ENCODE data around the gene TGFBR3. TPM values are rescaled to one million over a fixed set of nuclear protein-coding genes. Genes with fewer than 3 reads are reported as not detected.

TGFBR3 gene
- total and polyA plus RNA-seq, 2 experiments from 2014 or later: 46.8 to 68.3 TPM

GRCh38 chr1:91643431-91643830 lies 242.5 kb downstream of the TGFBR3 start:
- Histone ChIP-seq H3K4me1 (ENCODE audit: insufficient read depth) (no peaks in the 10 kb centered on the region), H3K9me3 (ENCODE audit: low read depth) (no peaks in the 10 kb centered on the region), H3K79me2 (no peaks in the 10 kb centered on the region), H3K4me3 (no peak overlapping the region), H3K36me3 (replicated peaks; ENCODE audit: insufficient read depth, low read depth) (no peaks in the 10 kb centered on the region), H3K27ac (no peak overlapping the region), H4K20me1 (ENCODE audit: insufficient read depth, poor library complexity, severe bottlenecking) (no peaks in the 10 kb centered on the region), H3K27me3 (no peaks in the 10 kb centered on the region), H3K4me2 (no peak overlapping the region), H3K9me2 (replicated peaks; ENCODE audit: insufficient read depth) (no peaks in the 10 kb centered on the region), H2AFZ (no peak overlapping the region)
- WGBS (ENCODE audit: low lambda C conversion rate, missing lambda C conversion rate): 92% methylated on average over 4 of the region's 4 CpGs
- DNase-seq (ENCODE audit: low spot score): no peak
- TF ChIP-seq EZH2phosphoT487 (IDR thresholded peaks at IDR 0.05; ENCODE audit: low read depth, severe bottlenecking, unreplicated experiment) (no peak), EZH2 (IDR thresholded peaks at IDR 0.05; ENCODE audit: borderline replicate concordance) (no peak)
- TF ChIP-seq, protein P1, sequence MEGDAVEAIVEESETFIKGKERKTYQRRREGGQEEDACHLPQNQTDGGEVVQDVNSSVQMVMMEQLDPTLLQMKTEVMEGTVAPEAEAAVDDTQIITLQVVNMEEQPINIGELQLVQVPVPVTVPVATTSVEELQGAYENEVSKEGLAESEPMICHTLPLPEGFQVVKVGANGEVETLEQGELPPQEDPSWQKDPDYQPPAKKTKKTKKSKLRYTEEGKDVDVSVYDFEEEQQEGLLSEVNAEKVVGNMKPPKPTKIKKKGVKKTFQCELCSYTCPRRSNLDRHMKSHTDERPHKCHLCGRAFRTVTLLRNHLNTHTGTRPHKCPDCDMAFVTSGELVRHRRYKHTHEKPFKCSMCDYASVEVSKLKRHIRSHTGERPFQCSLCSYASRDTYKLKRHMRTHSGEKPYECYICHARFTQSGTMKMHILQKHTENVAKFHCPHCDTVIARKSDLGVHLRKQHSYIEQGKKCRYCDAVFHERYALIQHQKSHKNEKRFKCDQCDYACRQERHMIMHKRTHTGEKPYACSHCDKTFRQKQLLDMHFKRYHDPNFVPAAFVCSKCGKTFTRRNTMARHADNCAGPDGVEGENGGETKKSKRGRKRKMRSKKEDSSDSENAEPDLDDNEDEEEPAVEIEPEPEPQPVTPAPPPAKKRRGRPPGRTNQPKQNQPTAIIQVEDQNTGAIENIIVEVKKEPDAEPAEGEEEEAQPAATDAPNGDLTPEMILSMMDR (IDR thresholded peaks at IDR 0.05; ENCODE audit: poor library complexity): no peak

DNA sequence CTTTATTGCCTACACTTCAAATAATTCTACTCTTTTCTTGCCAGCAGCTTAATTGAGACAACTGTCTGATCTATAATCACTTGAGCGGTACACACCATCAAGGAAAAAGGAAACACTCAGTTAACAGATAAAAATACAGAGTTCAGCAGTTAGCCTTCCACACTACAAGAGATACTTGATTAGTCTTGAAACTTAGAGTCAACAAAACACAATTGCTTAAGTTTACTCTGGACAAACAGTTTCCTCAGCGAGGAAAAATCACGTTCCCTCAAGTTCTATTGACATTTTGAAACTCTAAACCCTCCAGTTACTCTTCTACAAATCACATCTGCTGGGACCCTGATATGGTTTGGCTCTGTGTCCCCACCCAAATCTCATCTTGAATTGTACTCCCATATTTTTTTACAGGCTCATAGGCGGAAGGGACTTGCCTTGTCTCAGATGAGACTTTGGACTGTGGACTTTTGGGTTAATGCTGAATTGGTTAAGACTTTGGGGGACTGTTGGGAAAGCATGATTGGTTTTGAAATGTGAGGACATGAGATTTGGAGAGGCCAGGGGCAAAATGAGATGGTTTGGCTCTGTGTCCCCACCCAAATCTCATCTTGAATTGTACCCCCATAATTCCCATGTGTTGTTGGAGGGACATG lies 244.9 kb downstream of the TGFBR3 start:
- no peaks in the 10 kb centered on the region for H3K27me3 ChIP-seq
- no peaks in the 10 kb centered on the region for H3K79me2 ChIP-seq
- 57% methylated on average over 4 of the region's 4 CpGs for WGBS (ENCODE audit: low lambda C conversion rate, missing lambda C conversion rate)
- no peak overlapping the region for H2AFZ ChIP-seq
- TF ChIP-seq EZH2phosphoT487 (IDR thresholded peaks at IDR 0.05; ENCODE audit: low read depth, severe bottlenecking, unreplicated experiment) (no peak), EZH2 (IDR thresholded peaks at IDR 0.05; ENCODE audit: borderline replicate concordance) (no peak)
- TF ChIP-seq, protein P1 (IDR thresholded peaks at IDR 0.05; ENCODE audit: poor library complexity): no peak
- H3K4me1 ChIP-seq (ENCODE audit: insufficient read depth): no peaks in the 10 kb centered on the region
- no peak overlapping the region for H3K4me2 ChIP-seq
- no peaks in the 10 kb centered on the region for H3K36me3 ChIP-seq (replicated peaks; ENCODE audit: insufficient read depth, low read depth)
- H3K27ac ChIP-seq: peak overlapping the region; percentile 37
- H4K20me1 ChIP-seq (ENCODE audit: insufficient read depth, poor library complexity, severe bottlenecking): no peaks in the 10 kb centered on the region
- H3K4me3 ChIP-seq: no peak overlapping the region
- H3K9me3 ChIP-seq (ENCODE audit: low read depth): no peaks in the 10 kb centered on the region
- DNase-seq (ENCODE audit: low spot score): no peak
- H3K9me2 ChIP-seq (replicated peaks; ENCODE audit: insufficient read depth): no peaks in the 10 kb centered on the region

DNA sequence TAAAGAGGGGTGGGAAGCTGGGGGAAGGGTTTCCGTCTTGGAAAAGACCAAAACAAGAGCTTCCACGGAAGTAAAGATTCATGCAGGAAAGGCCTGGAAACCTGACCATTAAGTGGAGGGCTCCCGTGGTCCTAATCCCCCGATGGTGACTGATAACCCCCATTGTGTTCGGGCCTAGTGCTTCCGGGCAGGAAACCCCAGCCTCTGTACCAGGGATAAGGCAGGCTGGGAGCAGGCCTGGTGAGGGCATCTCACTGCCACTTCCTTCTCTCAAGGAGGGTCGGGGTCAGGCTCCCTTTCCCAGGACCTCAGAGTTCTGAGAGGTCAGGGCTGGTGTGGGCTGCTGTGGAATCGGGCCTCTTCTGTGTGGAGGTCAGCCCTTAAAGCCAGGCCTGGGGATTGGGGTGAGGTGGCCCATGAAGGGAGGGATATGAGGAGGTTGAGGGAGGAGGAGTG lies 248.4 kb downstream of the TGFBR3 start:
- no peaks in the 10 kb centered on the region for H4K20me1 ChIP-seq (ENCODE audit: insufficient read depth, poor library complexity, severe bottlenecking)
- H3K36me3 ChIP-seq (replicated peaks; ENCODE audit: insufficient read depth, low read depth): no peaks in the 10 kb centered on the region
- H2AFZ ChIP-seq: no peak overlapping the region
- no peaks in the 10 kb centered on the region for H3K9me3 ChIP-seq (ENCODE audit: low read depth)
- H3K79me2 ChIP-seq: no peaks in the 10 kb centered on the region
- no peak overlapping the region for H3K4me2 ChIP-seq
- no peaks in the 10 kb centered on the region for H3K4me1 ChIP-seq (ENCODE audit: insufficient read depth)
- TF ChIP-seq EZH2phosphoT487 (IDR thresholded peaks at IDR 0.05; ENCODE audit: low read depth, severe bottlenecking, unreplicated experiment): no peak
- TF ChIP-seq, protein P1 (IDR thresholded peaks at IDR 0.05; ENCODE audit: poor library complexity): no peak
- no peak for TF ChIP-seq EZH2 (IDR thresholded peaks at IDR 0.05; ENCODE audit: borderline replicate concordance)
- no peaks in the 10 kb centered on the region for H3K27me3 ChIP-seq
- H3K9me2 ChIP-seq (replicated peaks; ENCODE audit: insufficient read depth): no peaks in the 10 kb centered on the region
- no peak overlapping the region for H3K4me3 ChIP-seq
- no peak overlapping the region for H3K27ac ChIP-seq
- DNase-seq (ENCODE audit: low spot score): no peak
- WGBS (ENCODE audit: low lambda C conversion rate, missing lambda C conversion rate): 73% methylated on average over 8 of the region's 8 CpGs
